NCI-H1417 treated with DMSO at 0.1 percent for 48 hours (cell line): ENCODE data around the gene APOA5.
"Not testable (repeated sequence)": the region's sequence is repeated elsewhere in the genome, so short reads cannot be mapped to it uniquely, and the experiment has no call there.

Source experiments
- DNase-seq: peaks from one replicate; lab custom pipeline; 2025; lab: John Stamatoyannopoulos, UW

APOA5 gene

GRCh38 chr11:116827461-116827860 lies 35.8 kb upstream of the APOA5 start:
- no peak for DNase-seq

- DNase-seq, result no peak
These were observed 35.2 kb upstream of the APOA5 start for GRCh38 chr11:116826751-116827431.

GRCh38 chr11:116825854-116826750 lies 34.4 kb upstream of the APOA5 start:
- DNase-seq, result no peak

GRCh38 chr11:116825434-116825833 lies 33.8 kb upstream of the APOA5 start:
- DNase-seq, result no peak

GRCh38 chr11:116823031-116823843 lies 31.6 kb upstream of the APOA5 start, which contains the start of gene APOA4:
Gene APOA4, minus strand, starts transcription at chr11:116823304. Its CDS starts 113 bp downstream, at chr11:116823191.
- no peak for DNase-seq

GRCh38 chr11:116822575-116822974 lies 30.9 kb upstream of the APOA5 start:
- DNase-seq, result no peak

- DNase-seq, result no peak
These were observed 29.6 kb upstream of the APOA5 start for GRCh38 chr11:116821050-116821918.

GRCh38 chr11:116819049-116819448 lies 27.4 kb upstream of the APOA5 start:
- DNase-seq, result no peak

- no peak for DNase-seq
These were observed 22.8 kb upstream of the APOA5 start for GRCh38 chr11:116814502-116814901.

- DNase-seq, result no peak
These were observed 22.2 kb upstream of the APOA5 start for GRCh38 chr11:116813781-116814471.

GRCh38 chr11:116813170-116813569 lies 21.5 kb upstream of the APOA5 start:
- no peak for DNase-seq

GRCh38 chr11:116812109-116812508 lies 20.4 kb upstream of the APOA5 start:
- no peak for DNase-seq

- DNase-seq, result no peak
These were observed 19.5 kb upstream of the APOA5 start for GRCh38 chr11:116811194-116811593.

- DNase-seq, result no peak
These were observed 16.8 kb upstream of the APOA5 start for GRCh38 chr11:116808262-116809175.

GRCh38 chr11:116807601-116808261 lies 16.1 kb upstream of the APOA5 start:
- no peak for DNase-seq

- no peak for DNase-seq
These were observed 12.3 kb upstream of the APOA5 start for GRCh38 chr11:116804001-116804400.

- not testable (repeated sequence) for DNase-seq
These were observed 10.0 kb upstream of the APOA5 start for GRCh38 chr11:116801662-116802061.

- no peak for DNase-seq
These were observed 8.9 kb upstream of the APOA5 start for GRCh38 chr11:116800610-116801009.

GRCh38 chr11:116798368-116798767 lies 6.7 kb upstream of the APOA5 start:
- no peak for DNase-seq
